Sigmoid colon (tissue), 4 donors: ENCODE data around the gene SRSF6.

Experiments
- EP300 ChIP-seq, 4 donors: sonication (generic); formaldehyde crosslinking; IDR thresholded peaks; one replicate each; pipeline ENCODE4 v1.6.1; 2017; ENCODE audit warnings: antibody characterized with exemption in 4 of 4
- POLR2A ChIP-seq, 2 donors: fragments of 450-650 bp; IDR thresholded peaks; one replicate each; pipeline ENCODE4 v1.6.1; 2016; ENCODE audit warnings: antibody characterized with exemption in 2 of 2, mild to moderate bottlenecking in 2 of 2, moderate library complexity in 2 of 2
- POLR2AphosphoS5 ChIP-seq, 4 donors: sonication (generic); formaldehyde crosslinking; IDR thresholded peaks; one replicate each; pipeline ENCODE4 v1.6.1; 2017; ENCODE audit warnings: antibody characterized with exemption in 4 of 4
- TF ChIP-seq, protein P1 (sequence below), 4 experiments: fragments of 450-650 bp in 3 of 4; fragments of 200-600 bp in 1 of 4; IDR thresholded peaks; one replicate each; pipeline ENCODE4 v1.5.1; 2016 to 2019; ENCODE audit warnings: antibody characterized with exemption in 4 of 4, mild to moderate bottlenecking in 3 of 4, moderate library complexity in 2 of 4

DNA sequence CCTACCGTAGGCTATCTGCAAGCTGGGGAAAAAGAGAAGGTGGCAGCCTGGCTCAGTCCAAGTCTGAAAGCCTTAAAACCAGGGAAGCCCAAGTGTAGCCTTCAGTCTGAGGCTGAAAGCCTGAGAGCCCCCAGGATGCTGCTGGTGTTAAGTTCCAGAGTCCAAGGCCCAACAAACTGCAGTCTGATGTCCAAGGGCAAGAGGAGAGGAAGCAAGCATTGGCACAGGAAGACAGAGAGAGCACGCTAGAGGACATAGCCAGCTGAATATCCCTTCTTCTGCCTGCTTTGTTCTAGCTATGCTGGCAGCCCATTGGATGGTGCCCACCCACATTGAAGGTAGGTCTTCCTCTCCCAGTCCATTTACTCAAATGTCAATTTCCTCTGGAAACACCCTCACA lies 37.7 kb downstream of the SRSF6 start:
- no peak for TF ChIP-seq POLR2AphosphoS5 (IDR thresholded peaks at IDR 0.05)
- TF ChIP-seq, protein P1, sequence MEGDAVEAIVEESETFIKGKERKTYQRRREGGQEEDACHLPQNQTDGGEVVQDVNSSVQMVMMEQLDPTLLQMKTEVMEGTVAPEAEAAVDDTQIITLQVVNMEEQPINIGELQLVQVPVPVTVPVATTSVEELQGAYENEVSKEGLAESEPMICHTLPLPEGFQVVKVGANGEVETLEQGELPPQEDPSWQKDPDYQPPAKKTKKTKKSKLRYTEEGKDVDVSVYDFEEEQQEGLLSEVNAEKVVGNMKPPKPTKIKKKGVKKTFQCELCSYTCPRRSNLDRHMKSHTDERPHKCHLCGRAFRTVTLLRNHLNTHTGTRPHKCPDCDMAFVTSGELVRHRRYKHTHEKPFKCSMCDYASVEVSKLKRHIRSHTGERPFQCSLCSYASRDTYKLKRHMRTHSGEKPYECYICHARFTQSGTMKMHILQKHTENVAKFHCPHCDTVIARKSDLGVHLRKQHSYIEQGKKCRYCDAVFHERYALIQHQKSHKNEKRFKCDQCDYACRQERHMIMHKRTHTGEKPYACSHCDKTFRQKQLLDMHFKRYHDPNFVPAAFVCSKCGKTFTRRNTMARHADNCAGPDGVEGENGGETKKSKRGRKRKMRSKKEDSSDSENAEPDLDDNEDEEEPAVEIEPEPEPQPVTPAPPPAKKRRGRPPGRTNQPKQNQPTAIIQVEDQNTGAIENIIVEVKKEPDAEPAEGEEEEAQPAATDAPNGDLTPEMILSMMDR (IDR thresholded peaks at IDR 0.05), result no peak
- TF ChIP-seq POLR2A (IDR thresholded peaks at IDR 0.05), result no peak
- no peak for TF ChIP-seq EP300 (IDR thresholded peaks at IDR 0.05)
